GM12873 (cell line): ENCODE data around the gene CDHR2.

Experiments
- CTCF ChIP-seq: IDR thresholded peaks from 2 replicates; pipeline ENCODE4 v1.5.1; 2012; ENCODE audit warnings: low read depth, mild to moderate bottlenecking, moderate library complexity, low read length, control low read depth; ENCODE audit not compliant: insufficient read depth; ENCODE audit errors: missing control alignments

Gene CDHR2

GRCh38 chr5:176632745-176633144 lies 83.6 kb downstream of the CDHR2 start:
- TF ChIP-seq CTCF = no peak

DNA sequence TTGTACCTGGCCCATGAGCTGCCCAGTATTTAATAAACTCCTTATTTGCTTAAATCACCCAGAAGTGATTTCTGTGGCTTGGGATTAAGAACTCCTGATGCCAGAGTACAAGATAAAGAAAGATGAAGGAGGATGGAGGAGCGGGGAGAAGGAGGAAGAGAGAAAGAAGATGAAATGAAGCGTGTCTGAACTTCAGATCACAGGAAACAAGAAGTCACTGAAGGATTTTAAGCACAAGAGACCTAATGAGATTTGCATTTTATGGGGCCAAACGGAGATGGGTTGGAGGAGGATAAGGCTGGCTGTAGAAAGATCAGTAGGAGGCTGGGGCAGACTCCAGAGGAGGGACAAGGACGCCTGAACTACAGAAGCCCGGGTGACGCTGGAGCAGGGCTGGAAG lies 84.5 kb downstream of the CDHR2 start:
- no peak for TF ChIP-seq CTCF

DNA sequence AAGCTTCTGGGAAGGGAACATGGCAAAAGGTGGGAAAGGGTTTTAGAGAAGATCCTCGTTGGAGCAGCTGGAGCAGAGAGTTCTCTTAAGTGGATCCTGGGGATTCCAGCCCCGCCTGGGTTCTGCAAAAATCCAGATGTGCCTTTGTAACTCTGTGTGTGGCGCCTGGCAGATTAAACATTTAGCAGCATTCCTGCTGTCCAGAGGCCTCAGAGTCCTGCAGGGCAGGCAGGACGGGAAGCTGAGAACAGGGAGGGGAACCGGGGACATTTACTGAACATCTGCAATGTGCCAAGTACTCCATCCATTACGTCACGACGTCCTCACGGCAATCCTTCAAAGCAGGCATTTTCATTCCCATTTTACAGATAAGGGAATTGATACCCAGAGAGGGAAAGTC lies 87.3 kb downstream of the CDHR2 start:
- no peak for TF ChIP-seq CTCF

DNA sequence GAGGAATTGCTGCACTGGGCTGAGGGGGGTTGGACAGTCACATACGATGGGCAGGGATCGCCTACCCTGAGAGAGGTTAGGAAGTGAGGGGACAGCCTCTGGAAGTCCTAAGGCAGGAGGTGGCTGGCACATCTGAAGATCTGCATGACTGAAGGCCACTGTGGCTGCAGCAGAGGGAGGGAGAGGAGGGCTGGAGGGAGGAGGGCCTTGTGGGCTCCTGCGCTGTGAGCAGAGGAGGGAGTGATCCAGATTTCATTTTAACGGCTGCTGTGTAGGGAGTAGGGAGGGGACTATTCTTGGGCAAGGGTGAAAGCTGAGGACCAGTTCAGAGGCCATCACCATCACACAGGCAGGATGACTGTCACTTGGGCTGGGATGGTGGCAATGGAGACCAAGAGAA lies 88.4 kb downstream of the CDHR2 start:
- TF ChIP-seq CTCF = no peak

DNA sequence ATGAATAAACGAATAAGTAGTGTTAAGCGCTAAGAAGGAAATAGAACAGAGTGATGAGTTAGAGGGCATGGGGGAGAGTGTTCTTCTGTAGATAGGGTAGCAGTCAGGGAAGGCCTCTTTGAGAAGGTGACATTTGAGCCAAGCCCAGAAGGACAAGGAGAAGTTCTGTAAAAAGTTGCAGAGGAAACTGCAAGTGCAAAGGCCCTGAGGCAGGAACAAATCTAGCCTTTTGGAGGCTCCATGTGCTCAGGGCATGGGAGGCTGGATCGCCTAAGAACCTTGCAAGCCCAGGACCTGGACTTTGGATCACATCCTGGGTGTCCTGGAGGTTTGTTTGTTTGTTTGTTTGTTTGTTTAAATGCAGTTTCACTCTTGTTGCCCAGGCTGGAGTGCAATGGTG lies 89.3 kb downstream of the CDHR2 start:
- TF ChIP-seq CTCF = no peak

GRCh38 chr5:176639208-176639607 lies 90.1 kb downstream of the CDHR2 start:
- no peak for TF ChIP-seq CTCF

GRCh38 chr5:176639981-176640380 lies 90.8 kb downstream of the CDHR2 start:
- no peak for TF ChIP-seq CTCF

DNA sequence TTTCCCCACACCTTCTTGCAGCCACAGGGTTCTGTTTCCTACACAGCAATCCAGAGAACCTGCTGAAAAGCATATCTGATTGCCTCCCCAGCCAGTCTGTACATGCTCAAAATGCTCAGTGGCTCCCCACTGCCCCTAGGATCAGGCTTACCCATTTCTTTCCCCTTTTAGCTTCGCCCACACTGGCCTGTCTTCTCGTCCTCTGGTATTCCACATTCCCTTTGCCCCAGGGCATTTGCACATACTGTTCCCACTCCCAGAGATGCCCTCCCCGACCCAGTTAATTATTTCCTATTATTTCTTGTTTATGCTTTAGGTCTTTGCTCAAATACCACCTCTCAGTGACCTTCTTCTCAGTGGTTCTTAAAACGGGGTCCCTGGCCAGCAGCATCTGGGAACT lies 91.5 kb downstream of the CDHR2 start:
- no peak for TF ChIP-seq CTCF
